SK-N-SH treated with all-trans-retinoic acid at 6 μM for 48 hours (cell line): ENCODE results near the gene TDRD12.

Experiments
- CREB5 ChIP-seq: fragments of 250-450 bp; sonication (Bioruptor Pico); IDR thresholded peaks from 2 replicates; pipeline ENCODE4 v1.5.1; 2020; ENCODE audit warnings: low read depth, mild to moderate bottlenecking, moderate library complexity
- OSR1 ChIP-seq: fragments of 250-450 bp; sonication (Bioruptor Pico); IDR thresholded peaks from 2 replicates; pipeline ENCODE4 v1.8.0; 2022; ENCODE audit warnings: moderate library complexity, mild to moderate bottlenecking, inconsistent platforms
- PATZ1 ChIP-seq: fragments of 250-450 bp; sonication (Bioruptor Pico); IDR thresholded peaks from 2 replicates; pipeline ENCODE4 v1.8.0; 2020; ENCODE audit warnings: mild to moderate bottlenecking, moderate library complexity, borderline replicate concordance
- POU6F1 ChIP-seq: fragments of 250-450 bp; sonication (Bioruptor Pico); IDR thresholded peaks from 2 replicates; pipeline ENCODE4 v1.8.0; 2021; ENCODE audit warnings: low read depth, mild to moderate bottlenecking, moderate library complexity, borderline replicate concordance
- TCF4 ChIP-seq: fragments of 250-450 bp; sonication (Bioruptor Pico); IDR thresholded peaks from 2 replicates; pipeline ENCODE4 v1.8.0; 2021; ENCODE audit warnings: mild to moderate bottlenecking, moderate library complexity, borderline replicate concordance
- ZFP3 ChIP-seq: fragments of 250-450 bp; sonication (Bioruptor Pico); IDR thresholded peaks from 2 replicates; pipeline ENCODE4 v1.5.0; 2020; ENCODE audit warnings: mild to moderate bottlenecking, moderate library complexity

- TF ChIP-seq TCF4 (CRISPR knock-in tag) (no peak), CREB5 (CRISPR knock-in tag) (no peak), PATZ1 (no peak), ZFP3 (CRISPR knock-in tag) (no peak), POU6F1 (CRISPR knock-in tag) (no peak), OSR1 (CRISPR knock-in tag) (no peak)
Observed at GRCh38 chr19:32809754-32810153, 90.2 kb downstream of the TDRD12 start.
